MCF 10A (cell line): ENCODE results near the gene SH2D4B. TPM values are rescaled to one million over a fixed set of nuclear protein-coding genes. Genes with fewer than 3 reads are reported as not detected.

Source experiments
- BruUV-seq: library from RNA; stranded (reverse); fragments of 400-500 nt; replicated peaks from 2 replicates; lab custom pipeline; 2021; lab: Mats Ljungman, UMichigan
- CTCF ChIA-PET: fragments of 300-600 bp; sonication (Branson Sonifier 250); formaldehyde crosslinking; extraction: SDS; loops from one replicate; lab custom pipeline; 2021; ENCODE audit warnings: antibody characterized with exemption, inconsistent platforms; lab: Yijun Ruan, JAX
- POLR2A ChIA-PET: fragments of 300-600, 350-650 bp; sonication (Branson Sonifier 250); formaldehyde crosslinking; extraction: SDS; loops from one replicate; lab custom pipeline; 2020; ENCODE audit warnings: antibody characterized with exemption, inconsistent platforms; lab: Yijun Ruan, JAX
- DNase-seq: peaks from one replicate; pipeline ENCODE4 v3.0.0-alpha.2; 2018; ENCODE audit not compliant: unreplicated experiment
- H3K27ac Mint-ChIP-seq: one replicate; pipeline ENCODE4 v1.8.0; 2022; ENCODE audit warnings: mild to moderate bottlenecking, low read depth, mixed read lengths; ENCODE audit not compliant: unreplicated experiment
- H3K27me3 Mint-ChIP-seq: one replicate; pipeline ENCODE4 v1.8.0; 2022; ENCODE audit warnings: mixed read lengths; ENCODE audit not compliant: insufficient read depth, unreplicated experiment
- H3K36me3 Mint-ChIP-seq: one replicate; pipeline ENCODE4 v1.8.0; 2022; ENCODE audit warnings: mild to moderate bottlenecking, moderate library complexity, mixed read lengths; ENCODE audit not compliant: insufficient read depth, unreplicated experiment
- H3K4me1 Mint-ChIP-seq: one replicate; pipeline ENCODE4 v1.8.0; 2022; ENCODE audit warnings: mixed read lengths; ENCODE audit not compliant: insufficient read depth, unreplicated experiment
- H3K4me3 Mint-ChIP-seq: one replicate; pipeline ENCODE4 v1.8.0; 2022; ENCODE audit warnings: mild to moderate bottlenecking, moderate library complexity, mixed read lengths; ENCODE audit not compliant: unreplicated experiment
- H3K9me3 Mint-ChIP-seq: one replicate; pipeline ENCODE4 v1.8.0; 2022; ENCODE audit warnings: mixed read lengths; ENCODE audit not compliant: unreplicated experiment
- CTCF ChIP-seq: fragments of 200-600 bp; IDR thresholded peaks from one replicate; pipeline ENCODE4 v1.8.0; 2022; ENCODE audit warnings: antibody characterized with exemption, mild to moderate bottlenecking; ENCODE audit not compliant: unreplicated experiment
- intact Hi-C: fragments of 100-400 bp; cut with micrococcal nuclease; formaldehyde crosslinking; loops from 2 replicates; pipeline ENCODE4 v1.14.1; 2022
- total RNA-seq: library from RNA; stranded (reverse); gene quantifications from 2 replicates; pipeline ENCODE4 v1.2.3, GENCODE V29; 2022

Gene SH2D4B
- total RNA-seq, 1 experiment from 2014 or later = not detected

- H3K36me3 Mint-ChIP-seq = no peaks in the 10 kb centered on the region
- CTCF ChIA-PET = interaction anchor here (0.7 to 1.9 kb wide), 4 partner anchors 18 to 227 kb away, joined by 3 to 8 read pairs (median 4); no protein-coding TSS in a partner anchor
- H3K9me3 Mint-ChIP-seq = no peaks in the 10 kb centered on the region
- H3K4me1 Mint-ChIP-seq = peaks cover 17% of the 10 kb centered on the region
- DNase-seq = no peak
- H3K4me3 Mint-ChIP-seq = no peak overlapping the region
- BruUV-seq = no TSS peak
- H3K27me3 Mint-ChIP-seq = no peaks in the 10 kb centered on the region
- no peak overlapping the region for H3K27ac Mint-ChIP-seq
- intact Hi-C loops = no loop called here
- POLR2A ChIA-PET = interaction anchor here (0.7 to 1.0 kb wide), 2 partner anchors 8 to 108 kb away, joined by 3 read pairs; no protein-coding TSS in a partner anchor
- TF ChIP-seq CTCF = no peak
Observed at GRCh38 chr10:80614576-80615416, 77.1 kb downstream of the SH2D4B start.

GRCh38 chr10:80617807-80618206, 80.1 kb downstream of the SH2D4B start:
- no peak for DNase-seq
- Mint-ChIP-seq H3K4me3 (no peak overlapping the region), H3K4me1 (peaks cover 23% of the 10 kb centered on the region), H3K9me3 (no peaks in the 10 kb centered on the region), H3K27me3 (no peaks in the 10 kb centered on the region), H3K36me3 (no peaks in the 10 kb centered on the region), H3K27ac (no peak overlapping the region)
- TF ChIP-seq CTCF = no peak
- CTCF ChIA-PET = interaction anchor here (0.7 to 2.4 kb wide), 3 partner anchors 46 to 173 kb away, joined by 3 to 20 read pairs (median 11); no protein-coding TSS in a partner anchor
- no TSS peak for BruUV-seq
- POLR2A ChIA-PET = interaction anchor here (0.6 to 1.7 kb wide), 2 partner anchors 12 to 253 kb away, joined by 5 read pairs; no protein-coding TSS in a partner anchor
- intact Hi-C loops = no loop called here

GRCh38 chr10:80619036-80619435, 81.3 kb downstream of the SH2D4B start:
- H3K4me1 Mint-ChIP-seq = peaks cover 23% of the 10 kb centered on the region
- H3K27ac Mint-ChIP-seq = peak overlapping the region; percentile 75
- no peak for TF ChIP-seq CTCF
- no peaks in the 10 kb centered on the region for H3K9me3 Mint-ChIP-seq
- ChIA-PET POLR2A (interaction anchor here (0.7 to 1.7 kb wide), 2 partner anchors 10 to 560 kb away, joined by 4 to 5 read pairs; no protein-coding TSS in a partner anchor), CTCF (interaction anchor here (0.7 to 2.4 kb wide), 4 partner anchors 20 to 188 kb away, joined by 3 to 20 read pairs (median 11); no protein-coding TSS in a partner anchor)
- no TSS peak for BruUV-seq
- intact Hi-C loops = loop anchor here (1.0 kb wide), 1 partner anchor 29 kb away; no protein-coding TSS in a partner anchor
- peak; percentile 70 for DNase-seq
- no peaks in the 10 kb centered on the region for H3K36me3 Mint-ChIP-seq
- H3K27me3 Mint-ChIP-seq = no peaks in the 10 kb centered on the region
- H3K4me3 Mint-ChIP-seq = no peak overlapping the region

GRCh38 chr10:80622153-80622552, 84.5 kb downstream of the SH2D4B start:
- no peak overlapping the region for H3K27ac Mint-ChIP-seq

More at GRCh38 chr10:80622153-80622552, 84.5 kb downstream of the SH2D4B start:
- intact Hi-C loops = no loop called here
- ChIA-PET POLR2A (no interaction called here), CTCF (interaction anchor here (0.5 to 2.6 kb wide), 4 partner anchors 39 to 387 kb away, joined by 3 to 8 read pairs (median 4); no protein-coding TSS in a partner anchor)
- no peaks in the 10 kb centered on the region for H3K36me3 Mint-ChIP-seq
- TF ChIP-seq CTCF = no peak
- H3K9me3 Mint-ChIP-seq = peaks cover 8% of the 10 kb centered on the region
- H3K27me3 Mint-ChIP-seq = no peaks in the 10 kb centered on the region
- DNase-seq = no peak
- peaks cover 23% of the 10 kb centered on the region for H3K4me1 Mint-ChIP-seq
- H3K4me3 Mint-ChIP-seq = no peak overlapping the region
- BruUV-seq = no TSS peak
